MM.1S (cell line): ENCODE data around the gene MTA3.

Experiments used
- DNase-seq: peaks from one replicate; pipeline ENCODE4 v3.0.0-alpha.2; 2015
- H2AFZ ChIP-seq: fragments of 300-600 bp; sonication (generic); 2 replicates; pipeline ENCODE4 v1.6.0; 2016; ENCODE audit warnings: antibody characterized with exemption, low read length
- H3F3A ChIP-seq: fragments of 300-600 bp; sonication (generic); 2 replicates; pipeline ENCODE4 v1.6.1; 2016; ENCODE audit warnings: mild to moderate bottlenecking, antibody characterized with exemption, low read length, moderate library complexity, mixed read lengths; ENCODE audit not compliant: insufficient read depth
- H3K27ac ChIP-seq: fragments of 300-600 bp; sonication (generic); 2 replicates; pipeline ENCODE4 v1.5.1; 2016; ENCODE audit warnings: mild to moderate bottlenecking, low read length
- H3K27me3 ChIP-seq: fragments of 300-600 bp; sonication (generic); replicated peaks from 2 replicates; pipeline ENCODE4 v1.6.0; 2016; ENCODE audit warnings: low read length; ENCODE audit not compliant: insufficient read depth
- H3K36me3 ChIP-seq: fragments of 300-600 bp; sonication (generic); replicated peaks from 2 replicates; pipeline ENCODE4 v1.6.1; 2016; ENCODE audit warnings: mild to moderate bottlenecking, low read length, mixed read lengths; ENCODE audit not compliant: insufficient read depth
- H3K4me1 ChIP-seq: fragments of 300-600 bp; sonication (generic); 2 replicates; pipeline ENCODE4 v1.6.1; 2016; ENCODE audit warnings: low read length, mixed read lengths
- H3K4me2 ChIP-seq: fragments of 300-600 bp; sonication (generic); 2 replicates; pipeline ENCODE4 v1.6.0; 2016; ENCODE audit warnings: low read depth, low read length
- H3K4me3 ChIP-seq: fragments of 300-600 bp; sonication (generic); 2 replicates; pipeline ENCODE4 v1.5.1; 2016; ENCODE audit warnings: low read length, mixed read lengths
- H3K79me2 ChIP-seq: fragments of 300-600 bp; sonication (generic); 2 replicates; pipeline ENCODE4 v1.6.1; 2016; ENCODE audit warnings: mixed run types, low read length, mixed read lengths
- H3K9ac ChIP-seq: fragments of 300-600 bp; sonication (generic); 2 replicates; pipeline ENCODE4 v1.6.1; 2016; ENCODE audit warnings: low read length, mixed read lengths
- H3K9me2 ChIP-seq: fragments of 300-600 bp; sonication (generic); replicated peaks from 2 replicates; pipeline ENCODE4 v1.6.1; 2016; ENCODE audit warnings: mild to moderate bottlenecking, low read length, mixed read lengths; ENCODE audit not compliant: insufficient read depth
- H3K9me3 ChIP-seq: fragments of 300-600 bp; sonication (generic); replicated peaks from 2 replicates; pipeline ENCODE4 v1.6.1; 2016; ENCODE audit warnings: mild to moderate bottlenecking, low read length, mixed read lengths; ENCODE audit not compliant: insufficient read depth
- H4K20me1 ChIP-seq: fragments of 300-600 bp; sonication (generic); 2 replicates; pipeline ENCODE4 v1.6.1; 2016; ENCODE audit warnings: mild to moderate bottlenecking, low read length, moderate library complexity, mixed read lengths; ENCODE audit not compliant: insufficient read depth
- CTCF ChIP-seq: fragments of 300-600 bp; sonication (generic); IDR thresholded peaks from 2 replicates; pipeline ENCODE4 v1.5.1; 2016; ENCODE audit warnings: antibody characterized with exemption, low read length, mixed read lengths
- EZH2 ChIP-seq: fragments of 300-600 bp; sonication (generic); optimal IDR thresholded peaks from 2 replicates; pipeline ENCODE3; 2017; ENCODE audit warnings: low read depth, mild to moderate bottlenecking, antibody characterized with exemption, low read length, mixed read lengths
- EZH2phosphoT487 ChIP-seq: fragments of 300-600 bp; sonication (generic); IDR thresholded peaks from 2 replicates; pipeline ENCODE4 v1.6.1; 2018; ENCODE audit warnings: antibody characterized with exemption, low read length

The MTA3 gene

GRCh38 chr2:42754776-42755140, 186.3 kb downstream of the MTA3 start:
- Histone ChIP-seq H3K27me3 (no peaks in the 10 kb centered on the region), H2AFZ (no peak overlapping the region), H3K9me3 (no peaks in the 10 kb centered on the region), H3K9ac (no peak overlapping the region), H3K4me1 (no peaks in the 10 kb centered on the region), H3K27ac (no peak overlapping the region), H3K79me2 (no peaks in the 10 kb centered on the region), H4K20me1 (no peaks in the 10 kb centered on the region), H3K4me2 (no peak overlapping the region), H3K9me2 (no peaks in the 10 kb centered on the region), H3K36me3 (no peaks in the 10 kb centered on the region), H3F3A (no peaks in the 10 kb centered on the region), H3K4me3 (no peak overlapping the region)
- DNase-seq, result no peak
- TF ChIP-seq CTCF (no peak), EZH2phosphoT487 (no peak), EZH2 (no peak)

- DNase-seq, result no peak
- Histone ChIP-seq H3K79me2 (no peaks in the 10 kb centered on the region), H4K20me1 (no peaks in the 10 kb centered on the region), H3K4me3 (no peak overlapping the region), H3K9me3 (no peaks in the 10 kb centered on the region), H3F3A (no peaks in the 10 kb centered on the region), H3K9ac (no peak overlapping the region), H3K27ac (no peak overlapping the region), H3K36me3 (no peaks in the 10 kb centered on the region), H3K27me3 (no peaks in the 10 kb centered on the region), H3K4me1 (no peaks in the 10 kb centered on the region), H3K4me2 (no peak overlapping the region), H3K9me2 (no peaks in the 10 kb centered on the region), H2AFZ (no peak overlapping the region)
- TF ChIP-seq EZH2phosphoT487 (no peak), EZH2 (no peak), CTCF (no peak)
These were observed 186.9 kb downstream of the MTA3 start for GRCh38 chr2:42755191-42755880.

GRCh38 chr2:42756150-42756775, 187.8 kb downstream of the MTA3 start:
- TF ChIP-seq CTCF (no peak), EZH2 (no peak), EZH2phosphoT487 (no peak)

More at GRCh38 chr2:42756150-42756775, 187.8 kb downstream of the MTA3 start:
- H2AFZ ChIP-seq, result no peak overlapping the region
- no peaks in the 10 kb centered on the region for H3K4me1 ChIP-seq
- H3K27me3 ChIP-seq, result no peaks in the 10 kb centered on the region
- no peaks in the 10 kb centered on the region for H4K20me1 ChIP-seq
- no peak overlapping the region for H3K4me2 ChIP-seq
- no peak for DNase-seq
- H3K36me3 ChIP-seq, result no peaks in the 10 kb centered on the region
- H3K27ac ChIP-seq, result no peak overlapping the region
- H3F3A ChIP-seq, result no peaks in the 10 kb centered on the region
- H3K9ac ChIP-seq, result no peak overlapping the region
- no peaks in the 10 kb centered on the region for H3K9me2 ChIP-seq
- no peaks in the 10 kb centered on the region for H3K9me3 ChIP-seq
- H3K79me2 ChIP-seq, result no peaks in the 10 kb centered on the region
- H3K4me3 ChIP-seq, result no peak overlapping the region
